Activated CD4-positive, alpha-beta T cell treated with anti-CD3 and anti-CD28 coated beads, Interleukin-2, amount 50 U/mL, for 1 hour (primary cell): ENCODE data around the gene TREX2.

ENCODE experiments used
- DNase-seq: peaks from one replicate; pipeline ENCODE4 v3.0.0-alpha.2; 2020

Gene TREX2

GRCh38 chrX:153454901-153455550 lies 9.2 kb upstream of the TREX2 start:
- DNase-seq = no peak

GRCh38 chrX:153450949-153451277 lies 5.1 kb upstream of the TREX2 start:
- DNase-seq = no peak

GRCh38 chrX:153450114-153450948 lies 4.5 kb upstream of the TREX2 start:
- DNase-seq = no peak

GRCh38 chrX:153449368-153450113 lies 3.7 kb upstream of the TREX2 start:
- no peak for DNase-seq

DNA sequence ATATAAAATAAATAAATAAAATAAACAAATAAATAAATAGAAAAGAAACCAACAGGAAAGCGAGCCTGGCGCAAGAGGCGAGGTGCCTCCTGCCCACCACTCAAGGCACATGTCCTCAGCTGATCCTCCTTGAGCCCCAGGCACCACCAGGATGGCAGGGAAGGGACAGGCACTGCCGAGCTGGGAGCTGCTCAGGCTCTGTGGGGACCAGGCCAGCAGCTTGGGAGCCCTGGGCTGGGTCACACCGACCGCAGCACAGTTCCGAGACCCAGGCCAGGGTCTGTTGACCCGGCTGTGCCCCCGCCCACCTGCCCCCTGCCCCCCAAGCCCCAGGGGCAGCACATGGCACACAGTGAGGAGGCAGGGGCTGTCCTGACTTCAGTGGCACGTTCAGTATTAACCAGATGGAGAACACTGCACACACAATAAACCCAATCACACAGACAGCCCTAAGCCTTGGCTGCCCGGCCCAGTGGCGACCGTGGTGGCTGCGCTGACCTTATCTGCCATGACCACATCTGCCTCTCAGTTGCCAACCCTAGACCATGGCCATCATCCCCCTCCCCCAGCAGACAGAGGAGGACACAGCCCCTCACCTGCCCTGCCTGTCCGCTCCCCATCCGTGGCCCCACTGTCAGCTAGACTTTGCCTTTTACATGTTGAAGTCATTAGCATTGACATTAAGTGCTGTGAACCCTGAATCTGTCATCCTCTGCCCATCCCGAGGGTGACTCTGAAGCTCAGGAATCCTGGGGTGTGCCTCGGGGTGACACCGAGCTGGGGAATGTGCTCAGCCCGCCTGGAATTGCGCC lies 2.9 kb upstream of the TREX2 start:
- DNase-seq = no peak

DNA sequence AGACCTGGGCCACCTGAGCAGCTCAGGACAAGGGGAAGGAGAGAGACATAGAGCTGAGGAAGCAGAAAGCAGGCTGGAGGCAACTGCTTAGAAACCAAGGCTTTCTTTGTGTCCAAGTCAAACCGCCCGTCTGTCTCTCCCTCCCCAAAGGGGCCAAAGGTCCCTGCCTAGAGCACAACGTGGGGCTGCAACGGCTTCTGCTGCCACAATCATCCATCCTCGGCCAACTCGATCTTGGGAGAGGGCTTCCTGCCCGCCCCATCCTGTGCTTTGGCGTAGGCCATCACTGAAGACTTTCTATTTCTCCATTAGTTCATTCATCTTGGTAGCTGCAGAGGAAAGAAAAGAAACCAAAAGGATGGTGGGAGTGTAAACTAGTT lies 1.7 kb upstream of the TREX2 start:
- DNase-seq = no peak

DNA sequence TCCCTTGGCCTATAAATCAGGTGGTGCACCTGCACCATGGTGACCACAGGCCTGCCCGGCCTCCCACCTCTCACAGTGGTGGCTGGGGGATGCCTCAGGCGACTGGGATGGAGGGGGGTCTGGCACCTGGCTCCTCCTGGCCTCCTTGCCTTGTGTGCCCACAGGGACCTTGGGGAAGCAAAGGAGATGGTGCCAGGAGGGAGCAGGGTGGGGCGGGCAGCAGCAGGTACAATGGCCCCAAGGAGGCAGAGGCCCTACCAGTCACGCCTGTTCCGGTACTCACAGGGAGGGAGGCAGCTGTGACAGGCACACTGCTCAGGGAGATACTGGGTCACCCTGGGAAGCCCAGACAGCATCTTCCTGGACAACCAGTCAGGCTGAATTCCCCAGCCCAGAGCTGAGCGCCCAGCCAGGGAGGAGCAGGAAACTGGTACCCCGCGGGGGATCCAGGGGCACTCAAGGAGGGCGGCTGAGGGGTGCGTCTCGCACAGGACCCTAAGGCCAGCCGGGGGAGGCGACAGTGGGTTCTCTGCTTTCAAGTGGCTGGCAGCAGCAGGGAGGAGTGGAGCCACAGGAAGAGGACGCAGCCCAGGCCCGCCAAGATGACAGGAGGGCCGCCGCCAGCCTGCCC lies 1.2 kb upstream of the TREX2 start:
- no peak for DNase-seq

DNA sequence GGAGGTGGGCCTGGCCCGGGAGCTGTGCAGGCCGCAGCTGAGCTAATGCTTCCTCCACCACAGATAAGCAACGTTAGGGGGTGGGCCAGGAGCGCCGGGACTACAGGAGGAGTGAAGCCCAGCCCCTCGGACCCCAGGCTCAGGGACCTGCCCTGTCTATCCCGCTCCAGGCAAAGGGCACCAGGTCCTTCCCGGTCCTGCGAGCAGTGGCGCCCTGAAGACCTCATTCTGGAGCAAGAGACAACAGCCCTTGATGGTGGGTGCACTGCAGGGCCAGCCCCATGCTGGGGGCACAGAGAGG lies 730 bp upstream of the TREX2 start:
- no peak for DNase-seq

- no peak for DNase-seq
These were observed 575 bp downstream of the TREX2 start for GRCh38 chrX:153445106-153445855.

- no peak for DNase-seq
These were observed 1.4 kb downstream of the TREX2 start for GRCh38 chrX:153444333-153445011.

GRCh38 chrX:153443476-153444332 lies 2.2 kb downstream of the TREX2 start:
- no peak for DNase-seq

DNA sequence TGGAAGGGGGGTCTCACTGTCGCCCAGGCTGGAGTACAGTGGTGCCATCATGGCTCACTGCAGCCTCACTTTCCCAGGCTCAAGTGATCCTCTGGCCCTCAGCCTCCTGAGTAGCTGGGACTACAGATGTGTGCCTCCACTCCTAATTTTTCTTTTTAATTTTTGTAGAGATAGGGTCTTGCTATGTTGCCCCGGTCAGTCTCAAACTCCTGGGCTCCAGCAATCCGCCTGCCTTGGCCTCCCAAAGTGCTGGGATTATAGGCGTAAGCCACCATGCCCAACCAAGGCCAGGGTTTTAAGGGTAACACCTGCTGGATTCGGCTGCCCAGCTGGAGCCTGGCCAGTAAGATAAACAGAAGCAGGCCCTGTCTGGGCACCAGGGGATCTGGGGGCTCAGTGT lies 3.4 kb downstream of the TREX2 start:
- DNase-seq = no peak

DNA sequence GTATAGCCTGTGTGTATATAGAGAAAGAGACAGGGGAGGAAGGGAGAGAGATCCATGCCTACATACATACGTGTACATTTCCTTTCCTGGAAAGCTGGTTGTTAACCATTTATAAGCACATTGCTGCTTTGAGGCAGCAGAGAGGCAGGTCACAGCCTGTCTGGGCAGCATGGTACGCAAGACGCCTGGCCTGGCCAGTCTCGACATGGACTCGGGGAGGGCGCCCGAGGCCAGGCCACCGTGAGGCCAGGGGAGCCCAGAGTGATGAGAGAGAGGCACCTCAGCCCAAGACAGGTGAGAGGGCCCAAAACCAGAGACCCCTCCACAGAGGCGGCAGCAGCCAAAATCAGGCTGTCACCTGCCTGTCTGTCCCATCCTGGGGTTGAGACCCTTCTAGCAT lies 3.9 kb downstream of the TREX2 start:
- DNase-seq = no peak

DNA sequence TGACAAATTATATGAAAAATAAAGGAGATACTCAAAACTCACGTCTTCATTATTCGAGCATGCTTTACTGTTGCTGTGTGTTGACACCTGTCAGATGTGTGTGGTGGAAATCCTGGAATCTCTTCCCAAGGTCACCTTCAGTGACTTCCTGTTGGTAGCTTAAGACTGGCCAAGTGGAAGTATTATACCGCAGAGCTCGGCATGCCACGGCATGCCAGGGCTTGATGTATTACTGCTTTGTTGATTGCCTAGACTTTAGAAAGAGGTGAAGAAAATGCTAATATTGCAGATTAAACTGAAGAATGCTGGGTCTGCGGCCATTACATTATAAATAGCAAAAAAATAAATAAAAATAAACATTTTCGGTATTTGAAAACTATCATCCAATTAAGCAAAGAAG lies 4.6 kb downstream of the TREX2 start:
- no peak for DNase-seq

GRCh38 chrX:153440556-153441135 lies 5.2 kb downstream of the TREX2 start:
- no peak for DNase-seq

DNA sequence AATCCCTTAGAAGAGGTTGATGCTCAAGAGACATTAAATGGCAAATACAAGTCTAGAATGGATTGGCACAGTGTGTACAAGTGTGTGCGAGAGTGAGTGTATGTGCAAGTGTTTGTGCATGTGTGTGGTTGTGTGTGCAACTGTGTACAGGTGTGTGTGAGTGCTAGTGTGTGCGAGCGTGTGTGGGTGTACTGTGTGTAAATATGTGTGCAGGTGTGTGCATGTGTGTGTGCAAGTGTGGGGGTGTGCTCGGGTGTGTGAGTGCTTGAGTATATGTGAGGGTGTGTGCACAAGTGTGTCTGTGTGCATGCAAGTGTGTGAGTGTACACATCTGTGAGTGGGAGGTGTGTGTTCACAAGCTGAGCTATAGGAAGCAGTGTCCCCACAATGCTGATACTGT lies 5.9 kb downstream of the TREX2 start:
- DNase-seq = no peak

DNA sequence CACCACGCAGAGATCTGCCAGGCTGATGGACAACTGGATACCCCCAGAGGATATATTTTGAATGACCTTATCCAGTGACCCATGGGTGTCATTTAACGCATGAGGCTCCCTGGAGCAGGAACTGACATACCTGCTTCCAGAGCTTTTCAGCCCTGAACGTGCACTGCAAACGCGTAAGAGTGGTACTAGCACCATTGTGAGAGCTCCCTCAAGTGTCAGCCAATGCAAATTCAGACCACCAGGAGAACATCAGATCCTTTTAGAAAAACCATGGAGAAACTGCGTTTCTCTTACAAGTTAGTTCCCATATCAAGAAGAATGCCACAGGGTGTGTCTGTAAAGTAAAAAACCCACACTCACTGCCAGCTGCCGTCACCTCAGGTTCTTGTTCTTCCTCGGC lies 7.3 kb downstream of the TREX2 start:
- no peak for DNase-seq

DNA sequence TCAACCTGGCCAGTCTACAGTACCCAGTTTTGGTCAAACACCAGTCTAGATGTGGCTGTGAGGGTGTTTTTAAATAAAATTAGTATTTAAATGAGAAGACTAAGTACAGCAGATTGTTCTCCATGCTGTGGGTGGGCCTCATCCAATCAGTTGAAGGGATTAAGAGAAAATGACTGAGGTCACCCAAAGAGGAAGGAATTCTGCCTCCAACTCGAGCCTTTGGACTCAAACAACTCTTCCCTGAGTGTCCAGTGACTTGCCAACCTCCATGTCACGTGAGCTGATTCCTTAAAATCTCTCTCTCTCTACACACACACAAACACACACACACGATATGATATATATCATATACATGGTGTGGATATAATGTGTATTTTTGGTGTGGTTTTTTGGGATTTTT lies 10.0 kb downstream of the TREX2 start:
- DNase-seq = no peak

GRCh38 chrX:153434801-153435200 lies 11.1 kb downstream of the TREX2 start:
- DNase-seq = no peak

DNA sequence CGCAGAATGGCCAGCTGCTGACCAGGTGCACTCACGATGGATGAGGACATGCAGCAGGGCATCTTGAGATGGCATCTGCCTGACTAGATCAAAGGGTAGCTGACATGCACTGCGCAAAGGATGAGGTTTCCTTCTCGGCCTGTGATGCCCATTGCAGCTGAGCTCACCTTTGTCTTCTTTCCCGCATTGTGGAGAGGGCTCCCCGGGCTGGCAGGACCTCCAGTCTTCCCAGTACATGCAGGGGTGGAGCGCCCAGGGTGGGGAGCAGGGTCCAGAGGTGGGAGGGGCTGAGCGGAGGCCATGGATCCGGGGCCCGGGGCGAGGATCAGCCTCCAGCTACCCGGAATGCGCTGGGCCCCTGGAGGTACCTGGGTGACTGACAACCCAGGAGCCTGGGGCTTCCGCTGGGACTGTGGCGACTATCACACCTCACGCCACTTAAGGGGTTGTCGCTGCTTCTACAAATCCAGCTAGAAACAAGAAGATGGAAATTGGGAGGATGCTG lies 12.0 kb downstream of the TREX2 start:
- no peak for DNase-seq
